HG03045 (cell line): ENCODE data around the gene ELK3.

Experiments
- ATAC-seq: cut with Tn5 transposase; IDR thresholded peaks from one replicate; pipeline ENCODE4 v1.9.1; 2021; ENCODE audit warnings: mild to moderate bottlenecking, moderate library complexity; ENCODE audit not compliant: unreplicated experiment

The ELK3 gene

GRCh38 chr12:96233939-96234461, 39.8 kb downstream of the ELK3 start:
- no peak for ATAC-seq

- no peak for ATAC-seq
Measured at GRCh38 chr12:96234591-96235483, 40.7 kb downstream of the ELK3 start.

GRCh38 chr12:96235484-96235826, 41.3 kb downstream of the ELK3 start:
- no peak for ATAC-seq

GRCh38 chr12:96236221-96236822, 42.1 kb downstream of the ELK3 start:
- no peak for ATAC-seq

- ATAC-seq = no peak
Measured at GRCh38 chr12:96237035-96237434, 42.9 kb downstream of the ELK3 start.

- no peak for ATAC-seq
Measured at GRCh38 chr12:96237465-96238077, 43.4 kb downstream of the ELK3 start.

GRCh38 chr12:96238336-96239047, 44.3 kb downstream of the ELK3 start:
- ATAC-seq = no peak

- ATAC-seq = no peak
Measured at GRCh38 chr12:96239711-96240635, 45.8 kb downstream of the ELK3 start.

GRCh38 chr12:96240656-96241055, 46.5 kb downstream of the ELK3 start:
- no peak for ATAC-seq

- ATAC-seq = no peak
Measured at GRCh38 chr12:96241431-96241830, 47.3 kb downstream of the ELK3 start.

- no peak for ATAC-seq
Measured at GRCh38 chr12:96241846-96242256, 47.7 kb downstream of the ELK3 start.

GRCh38 chr12:96242597-96242996, 48.4 kb downstream of the ELK3 start:
- ATAC-seq = no peak

GRCh38 chr12:96244826-96245225, 50.7 kb downstream of the ELK3 start:
- ATAC-seq = no peak

GRCh38 chr12:96246926-96247505, 52.8 kb downstream of the ELK3 start:
- no peak for ATAC-seq

GRCh38 chr12:96247563-96247962, 53.4 kb downstream of the ELK3 start:
- ATAC-seq = no peak

- ATAC-seq = no peak
Measured at GRCh38 chr12:96248136-96248931, 54.2 kb downstream of the ELK3 start.

- no peak for ATAC-seq
Measured at GRCh38 chr12:96249196-96250118, 55.3 kb downstream of the ELK3 start.
